ENCODE data around the gene CACNA1G. TPM values are rescaled to one million over a fixed set of nuclear protein-coding genes. Genes with fewer than 3 reads are reported as not detected.

Gene CACNA1G
- 3.1 to 4.8 TPM (median 4.4 TPM) in 5 replicates for total RNA-seq (2022; extraction: Qiagen RNA extraction; ENCODE audit: low read depth)

GRCh38 chr17:50560185-50560824, at the start of gene CACNA1G:
TSS of gene CACNA1G (plus strand) at chr17:50560715. CDS start at chr17:50561460, 745 bp downstream.

GRCh38 chr17:50532452-50533024, 28.0 kb upstream of the CACNA1G start, which contains the start of gene EPN3:
TSS of gene EPN3 (plus strand) at chr17:50532735. CDS start at chr17:50536557, 3,822 bp downstream.

DNA sequence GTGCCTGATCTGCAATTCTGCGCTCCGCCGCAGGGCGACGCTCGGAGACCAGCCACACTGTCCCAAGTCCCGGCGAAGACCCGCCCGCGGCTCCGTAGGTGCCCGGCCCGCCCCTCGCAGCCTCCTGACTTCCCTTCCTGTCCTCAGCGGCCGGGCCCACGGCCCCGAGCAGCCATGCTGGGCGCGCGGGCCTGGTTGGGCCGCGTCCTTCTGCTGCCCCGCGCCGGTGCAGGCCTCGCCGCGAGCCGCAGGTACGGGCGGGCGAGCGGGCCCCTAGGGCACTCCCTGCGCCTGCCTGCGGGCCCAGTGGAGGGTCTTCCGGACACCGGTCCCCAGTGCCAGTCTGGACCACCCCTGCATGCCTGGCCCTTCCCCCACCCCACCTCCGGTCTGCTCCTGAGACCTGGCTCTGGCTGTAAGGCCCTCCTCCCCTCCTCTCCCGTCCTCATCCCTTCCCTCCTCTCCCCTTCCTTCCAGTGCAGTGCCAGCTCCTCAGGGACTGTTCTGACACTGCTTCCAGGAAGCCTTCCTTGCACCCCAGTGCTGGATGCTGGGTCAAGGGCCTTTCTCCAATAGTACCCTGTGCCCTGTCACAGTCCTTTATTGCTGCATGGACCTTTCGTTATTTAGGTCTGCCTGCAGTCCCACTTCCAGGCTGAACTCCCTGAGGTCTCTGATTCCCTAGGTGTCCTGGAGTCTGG, 13.3 kb upstream of the CACNA1G start, which contains the start of gene SPATA20:
SPATA20 (plus strand) TSS at position 140 of the 701 bp plus-strand sequence; CDS start at position 175, 35 bp downstream.

GRCh38 chr17:50634224-50634914, 73.9 kb downstream of the CACNA1G start, which contains the start of gene ABCC3:
TSS of gene ABCC3 (plus strand) at chr17:50634881. CDS start at chr17:50634937, 56 bp downstream.

Other genes starting within 250 kb of the CACNA1G start
- 19.4 to 30.1 TPM (median 20.4 TPM) in 5 replicates for gene XYLT2, start 214.6 kb upstream of the CACNA1G start, total RNA-seq (2022; extraction: Qiagen RNA extraction; ENCODE audit: low read depth)
- 140 to 167 TPM (median 158 TPM) in 5 replicates for gene MRPL27, start 187.5 kb upstream of the CACNA1G start, total RNA-seq (2022; extraction: Qiagen RNA extraction; ENCODE audit: low read depth)
- 14.7 to 16.8 TPM (median 15.6 TPM) in 5 replicates for gene EME1, start 187.5 kb upstream of the CACNA1G start, total RNA-seq (2022; extraction: Qiagen RNA extraction; ENCODE audit: low read depth)
- 228 to 240 TPM (median 230 TPM) in 5 replicates for gene LRRC59, start 163.2 kb upstream of the CACNA1G start, total RNA-seq (2022; extraction: Qiagen RNA extraction; ENCODE audit: low read depth)
- 9.6 to 16.2 TPM (median 12.4 TPM) in 5 replicates for gene ACSF2, start 134.5 kb upstream of the CACNA1G start, total RNA-seq (2022; extraction: Qiagen RNA extraction; ENCODE audit: low read depth)
- gene CHAD, start 91.8 kb upstream of the CACNA1G start, total RNA-seq (2022; extraction: Qiagen RNA extraction; ENCODE audit: low read depth), result not detected in 5 replicates
- gene RSAD1, start 81.9 kb upstream of the CACNA1G start, total RNA-seq (2022; extraction: Qiagen RNA extraction; ENCODE audit: low read depth), result 30.0 to 37.7 TPM (median 34.1 TPM) in 5 replicates
- 0.32 to 1.0 TPM (median 0.37 TPM) in 5 replicates for gene MYCBPAP, start 52.3 kb upstream of the CACNA1G start, total RNA-seq (2022; extraction: Qiagen RNA extraction; ENCODE audit: low read depth)
- 0.10 to 0.63 TPM (median 0.17 TPM) in 5 replicates for gene EPN3, start 28.0 kb upstream of the CACNA1G start, total RNA-seq (2022; extraction: Qiagen RNA extraction; ENCODE audit: low read depth)
- 66.3 to 85.6 TPM (median 79.5 TPM) in 5 replicates for gene SPATA20, start 13.5 kb upstream of the CACNA1G start, total RNA-seq (2022; extraction: Qiagen RNA extraction; ENCODE audit: low read depth)
- gene ABCC3, start 74.2 kb downstream of the CACNA1G start, total RNA-seq (2022; extraction: Qiagen RNA extraction; ENCODE audit: low read depth), result 114 to 159 TPM (median 130 TPM) in 5 replicates
- 41.4 to 49.1 TPM (median 43.9 TPM) in 5 replicates for gene ANKRD40, start 147.2 kb downstream of the CACNA1G start, total RNA-seq (2022; extraction: Qiagen RNA extraction; ENCODE audit: low read depth)
- 71.5 to 123 TPM (median 91.5 TPM) in 5 replicates for gene LUC7L3, start 158.9 kb downstream of the CACNA1G start, total RNA-seq (2022; extraction: Qiagen RNA extraction; ENCODE audit: low read depth)
- gene ANKRD40CL, start 206.8 kb downstream of the CACNA1G start, total RNA-seq (2022; extraction: Qiagen RNA extraction; ENCODE audit: low read depth), result not detected in 5 replicates

All from A549 treated with CpdA at 1 μM for 4 hours (cell line).